ENCODE results near the gene WFDC1. TPM values are rescaled to one million over a fixed set of nuclear protein-coding genes. Genes with fewer than 3 reads are reported as not detected.

The WFDC1 gene
- total and polyA plus RNA-seq, 10 of the 15 experiments (the other 5 are each of a cell fraction or from before 2014, with no cell fraction given): not detected

DNA sequence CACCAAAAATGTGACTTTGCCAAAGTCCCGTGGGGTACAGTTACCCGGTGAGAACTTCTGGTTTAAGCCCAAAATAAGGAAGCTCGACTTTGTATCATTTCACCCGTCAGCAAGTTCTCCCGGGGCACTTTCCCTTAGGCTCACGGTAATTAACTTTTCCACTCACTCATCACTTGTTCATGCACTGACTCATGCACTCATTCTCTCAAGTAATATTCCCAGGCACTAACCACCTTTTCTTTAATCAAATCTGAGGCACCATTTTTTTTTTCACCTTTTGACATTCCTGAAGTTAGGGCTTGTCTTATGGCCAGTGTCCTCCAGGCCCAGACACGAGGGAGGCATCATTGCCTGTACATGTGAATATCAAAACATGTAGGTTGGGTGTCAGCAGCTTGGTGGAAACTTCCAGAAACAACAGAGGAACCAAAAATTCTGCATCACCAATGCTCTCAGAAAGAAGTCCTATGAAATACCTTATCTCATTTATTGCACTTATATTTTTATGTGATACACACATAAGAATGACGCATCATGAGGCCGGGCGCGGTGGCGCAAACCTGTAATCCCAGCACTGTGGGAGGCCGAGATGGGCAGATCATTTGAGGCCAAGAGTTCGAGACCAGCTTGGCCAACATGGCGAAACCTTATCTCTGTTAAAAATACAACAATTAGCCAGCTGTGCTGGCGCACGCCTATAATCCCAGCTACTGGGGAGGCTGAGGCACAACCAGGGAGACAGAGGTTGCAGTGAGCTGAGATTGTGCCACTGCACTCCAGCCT is 37.5 kb downstream of the WFDC1 start (continued):
- TF ChIP-seq EGR1 (IDR thresholded peaks at IDR 0.05; ENCODE audit: borderline replicate concordance in 1 of 2, low read depth in 2 of 2, low read length in 2 of 2) (no peak), STAT1 (conservative IDR thresholded peaks at IDR 0.05) (no peak), TCF7 (IDR thresholded peaks at IDR 0.05; ENCODE audit: borderline replicate concordance) (no peak), MXI1 (IDR thresholded peaks at IDR 0.05; ENCODE audit: low read depth, low read length) (no peak), RBBP5 (conservative IDR thresholded peaks at IDR 0.05) (no peak), RAD21 (IDR thresholded peaks at IDR 0.05; ENCODE audit: insufficient read depth, low read depth, low read length) (no peak), NFYA (IDR thresholded peaks at IDR 0.05; ENCODE audit: borderline replicate concordance, low read depth, low read length) (no peak), NFXL1 (IDR thresholded peaks at IDR 0.05; ENCODE audit: borderline replicate concordance) (no peak)
- TF ChIP-seq, protein P1, sequence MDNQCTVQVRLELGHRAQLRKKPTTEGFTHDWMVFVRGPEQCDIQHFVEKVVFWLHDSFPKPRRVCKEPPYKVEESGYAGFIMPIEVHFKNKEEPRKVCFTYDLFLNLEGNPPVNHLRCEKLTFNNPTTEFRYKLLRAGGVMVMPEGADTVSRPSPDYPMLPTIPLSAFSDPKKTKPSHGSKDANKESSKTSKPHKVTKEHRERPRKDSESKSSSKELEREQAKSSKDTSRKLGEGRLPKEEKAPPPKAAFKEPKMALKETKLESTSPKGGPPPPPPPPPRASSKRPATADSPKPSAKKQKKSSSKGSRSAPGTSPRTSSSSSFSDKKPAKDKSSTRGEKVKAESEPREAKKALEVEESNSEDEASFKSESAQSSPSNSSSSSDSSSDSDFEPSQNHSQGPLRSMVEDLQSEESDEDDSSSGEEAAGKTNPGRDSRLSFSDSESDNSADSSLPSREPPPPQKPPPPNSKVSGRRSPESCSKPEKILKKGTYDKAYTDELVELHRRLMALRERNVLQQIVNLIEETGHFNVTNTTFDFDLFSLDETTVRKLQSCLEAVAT (IDR thresholded peaks at IDR 0.05): no peak

DNA sequence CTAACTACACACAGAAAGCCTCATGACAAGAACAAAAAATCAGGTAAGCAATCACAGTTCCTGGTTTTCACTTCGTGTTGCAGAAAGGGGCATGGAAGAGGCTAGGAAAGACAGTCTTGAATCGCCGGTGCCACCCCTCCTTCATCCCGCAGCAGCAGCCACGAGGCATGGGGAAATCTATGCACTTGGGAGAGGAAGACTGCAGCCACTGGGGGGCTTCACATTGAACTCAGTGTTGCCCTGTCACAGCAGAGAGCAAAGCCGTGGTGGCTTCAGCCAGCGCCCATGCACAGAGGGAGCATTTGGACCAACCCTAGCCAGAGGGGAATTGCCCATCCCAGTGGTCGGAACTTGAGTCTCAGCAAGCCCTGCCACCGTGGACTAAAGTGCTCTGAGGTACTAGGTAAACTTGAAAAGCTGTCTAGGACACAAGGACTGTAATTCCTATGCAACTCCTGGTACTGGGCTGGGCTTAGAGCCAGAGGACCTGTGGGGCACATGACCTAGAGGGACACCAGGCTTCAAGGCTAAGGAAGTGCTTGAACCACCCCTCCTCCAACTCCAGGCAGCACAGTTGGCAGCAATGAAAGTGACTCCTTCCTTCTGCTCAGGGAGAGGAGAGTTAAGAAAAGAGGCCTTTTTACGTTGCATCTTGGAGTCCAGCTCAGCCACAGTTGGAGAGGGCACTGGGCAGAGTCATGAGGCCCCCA is 38.5 kb downstream of the WFDC1 start:
- H2AFZ ChIP-seq (ENCODE audit: control insufficient read depth, low read depth, low read length): no peak overlapping the region
- BruUV-seq (replicated peaks): no TSS peak
- H3K4me1 ChIP-seq (ENCODE audit: control insufficient read depth, insufficient read depth, low read length): no peaks in the 10 kb centered on the region
- H3K79me2 ChIP-seq (ENCODE audit: control insufficient read depth, insufficient read depth, low read length): no peaks in the 10 kb centered on the region
- TF ChIP-seq EED (IDR thresholded peaks at IDR 0.05; ENCODE audit: low read depth) (no peak), ASH2L (IDR thresholded peaks at IDR 0.05; ENCODE audit: borderline replicate concordance, low read depth) (no peak), CBX5 (IDR thresholded peaks at IDR 0.05; ENCODE audit: low read depth) (no peak)
- WGBS (ENCODE audit: insufficient coverage, insufficient replicate concordance, low lambda C conversion rate, missing lambda C conversion rate): 17% methylated on average over 10 of the region's 10 CpGs
- in situ Hi-C loops (cut with MboI): no loop called here
- CTCF ChIA-PET: no interaction called here
- ATAC-seq: no peak
- H3K9ac ChIP-seq (ENCODE audit: control insufficient read depth, insufficient read depth, low read length): no peak overlapping the region
- H4K20me1 ChIP-seq (ENCODE audit: control insufficient read depth, insufficient read depth): no peaks in the 10 kb centered on the region
- no peak overlapping the region for H3K27ac ChIP-seq (ENCODE audit: control insufficient read depth, insufficient read depth)
- no peaks in the 10 kb centered on the region for H3K36me3 ChIP-seq (ENCODE audit: control insufficient read depth in 2 of 2, insufficient read depth in 2 of 2, low read length in 1 of 2)
- no peak for DNase-seq (ENCODE audit: low read depth, low spot score)
- FAIRE-seq: no peak
- intact Hi-C loops (cut with micrococcal nuclease; ENCODE audit: unreplicated experiment): no loop called here
- H3K9me3 ChIP-seq (replicated peaks; ENCODE audit: control insufficient read depth, insufficient read depth, low read length): no peaks in the 10 kb centered on the region; the same call in 2 of the 3 replicates
- SMC1A ChIA-PET (ENCODE audit: uncharacterized antibody, unreplicated experiment): no interaction called here
- POLR2A ChIA-PET: no interaction called here
- H3K27me3 ChIP-seq (replicated peaks in 1 of 2; ENCODE audit: control insufficient read depth in 2 of 2, insufficient read depth in 2 of 2, low read length in 1 of 2): peaks cover 0 to under 1% of the 10 kb centered on the region in 2 experiments; a peak in 1 of 4 replicates
- RAD21 ChIA-PET (ENCODE audit: unreplicated experiment): no interaction called here
- H3K4me2 ChIP-seq (ENCODE audit: control insufficient read depth, insufficient read depth): no peak overlapping the region
- no peak overlapping the region for H3K4me3 ChIP-seq
